ENCODE data around the gene TMEM95.

The TMEM95 gene

DNA sequence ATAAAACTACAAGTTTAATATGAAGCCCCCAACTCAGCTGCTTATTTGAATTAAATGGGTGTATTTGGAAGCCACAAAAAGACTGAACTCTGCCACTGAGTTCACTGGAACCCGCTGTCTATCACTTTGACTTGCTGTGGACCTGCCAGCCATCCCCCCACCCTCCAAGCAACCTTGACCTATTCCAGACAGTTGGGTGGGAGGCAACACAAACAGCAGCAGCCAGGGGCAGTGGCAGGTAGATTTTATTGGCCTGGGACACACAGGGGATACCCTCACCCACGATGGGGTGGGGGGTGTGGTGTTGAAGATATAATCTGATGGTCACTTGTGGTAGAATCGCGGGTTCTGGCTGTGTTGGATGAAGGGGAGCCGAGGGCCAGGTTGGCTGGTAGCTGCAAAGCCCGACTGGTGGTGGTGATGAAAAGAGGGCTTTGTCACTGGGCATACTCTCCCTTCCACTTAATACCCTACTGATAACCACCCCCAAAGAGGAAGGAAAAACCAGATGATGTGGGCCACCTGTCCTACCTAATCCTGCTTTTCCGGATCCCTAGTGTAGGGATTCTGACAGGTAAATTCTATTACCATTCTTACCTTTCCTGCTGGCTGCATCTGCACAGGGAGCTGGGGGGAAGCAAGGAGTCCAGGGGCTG is 42.4 kb upstream of the TMEM95 start:
- no peak overlapping the region for H3K27ac ChIP-seq
- TF ChIP-seq, protein P1, sequence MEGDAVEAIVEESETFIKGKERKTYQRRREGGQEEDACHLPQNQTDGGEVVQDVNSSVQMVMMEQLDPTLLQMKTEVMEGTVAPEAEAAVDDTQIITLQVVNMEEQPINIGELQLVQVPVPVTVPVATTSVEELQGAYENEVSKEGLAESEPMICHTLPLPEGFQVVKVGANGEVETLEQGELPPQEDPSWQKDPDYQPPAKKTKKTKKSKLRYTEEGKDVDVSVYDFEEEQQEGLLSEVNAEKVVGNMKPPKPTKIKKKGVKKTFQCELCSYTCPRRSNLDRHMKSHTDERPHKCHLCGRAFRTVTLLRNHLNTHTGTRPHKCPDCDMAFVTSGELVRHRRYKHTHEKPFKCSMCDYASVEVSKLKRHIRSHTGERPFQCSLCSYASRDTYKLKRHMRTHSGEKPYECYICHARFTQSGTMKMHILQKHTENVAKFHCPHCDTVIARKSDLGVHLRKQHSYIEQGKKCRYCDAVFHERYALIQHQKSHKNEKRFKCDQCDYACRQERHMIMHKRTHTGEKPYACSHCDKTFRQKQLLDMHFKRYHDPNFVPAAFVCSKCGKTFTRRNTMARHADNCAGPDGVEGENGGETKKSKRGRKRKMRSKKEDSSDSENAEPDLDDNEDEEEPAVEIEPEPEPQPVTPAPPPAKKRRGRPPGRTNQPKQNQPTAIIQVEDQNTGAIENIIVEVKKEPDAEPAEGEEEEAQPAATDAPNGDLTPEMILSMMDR (conservative IDR thresholded peaks at IDR 0.05) = no peak

- TF ChIP-seq, protein P1 (conservative IDR thresholded peaks at IDR 0.05) = no peak
- H3K27ac ChIP-seq = no peak overlapping the region
Observed at GRCh38 chr17:7313088-7313889, 41.7 kb upstream of the TMEM95 start.

- TF ChIP-seq, protein P1 (conservative IDR thresholded peaks at IDR 0.05) = no peak
- H3K27ac ChIP-seq = peak overlapping the region; percentile 85
Observed at GRCh38 chr17:7313890-7314718, 40.9 kb upstream of the TMEM95 start.

- peak within 1 kb of the TSS; percentile 85 for H3K27ac ChIP-seq
- TF ChIP-seq, protein P1 (conservative IDR thresholded peaks at IDR 0.05) = no peak
Observed at GRCh38 chr17:7314719-7315569, 40.0 kb upstream of the TMEM95 start, which contains the start of gene GPS2. TSS of gene GPS2 (minus strand) at chr17:7315360. CDS start at chr17:7315052, 308 bp downstream.

DNA sequence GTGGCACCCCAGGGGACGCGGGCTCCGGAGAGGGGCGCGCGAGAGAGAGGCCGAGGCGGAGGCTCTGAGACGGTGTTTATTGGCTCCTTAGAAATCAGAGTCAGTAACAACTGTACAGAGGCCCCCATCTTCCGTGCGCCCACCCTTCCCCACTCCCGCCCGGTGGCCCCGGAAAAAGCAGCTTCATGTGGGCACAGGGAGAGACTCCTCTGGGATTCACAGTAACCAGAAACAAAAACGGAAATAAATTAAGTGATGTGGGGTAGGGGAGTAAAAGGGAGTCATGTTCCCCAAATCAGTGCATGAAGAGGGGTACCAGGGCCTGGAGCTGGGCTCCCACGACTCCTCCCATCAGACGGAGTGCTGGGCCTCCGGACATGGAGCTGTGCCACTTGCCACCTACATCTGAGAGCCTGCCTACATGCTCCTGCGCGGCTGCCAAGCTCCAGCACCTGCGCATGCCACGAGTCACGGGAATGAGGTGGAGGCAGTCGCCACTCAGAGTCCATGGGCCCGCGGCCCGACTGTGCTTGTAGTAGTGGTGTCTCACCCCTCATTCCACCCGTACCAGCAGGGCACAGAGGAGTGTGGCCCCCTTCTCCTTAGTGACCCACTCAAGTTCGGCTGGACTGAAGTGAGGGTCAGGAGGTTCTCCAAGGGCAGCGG is 39.3 kb upstream of the TMEM95 start:
- H3K27ac ChIP-seq = peak overlapping the region; percentile 85
- TF ChIP-seq, protein P1 (conservative IDR thresholded peaks at IDR 0.05) = no peak

DNA sequence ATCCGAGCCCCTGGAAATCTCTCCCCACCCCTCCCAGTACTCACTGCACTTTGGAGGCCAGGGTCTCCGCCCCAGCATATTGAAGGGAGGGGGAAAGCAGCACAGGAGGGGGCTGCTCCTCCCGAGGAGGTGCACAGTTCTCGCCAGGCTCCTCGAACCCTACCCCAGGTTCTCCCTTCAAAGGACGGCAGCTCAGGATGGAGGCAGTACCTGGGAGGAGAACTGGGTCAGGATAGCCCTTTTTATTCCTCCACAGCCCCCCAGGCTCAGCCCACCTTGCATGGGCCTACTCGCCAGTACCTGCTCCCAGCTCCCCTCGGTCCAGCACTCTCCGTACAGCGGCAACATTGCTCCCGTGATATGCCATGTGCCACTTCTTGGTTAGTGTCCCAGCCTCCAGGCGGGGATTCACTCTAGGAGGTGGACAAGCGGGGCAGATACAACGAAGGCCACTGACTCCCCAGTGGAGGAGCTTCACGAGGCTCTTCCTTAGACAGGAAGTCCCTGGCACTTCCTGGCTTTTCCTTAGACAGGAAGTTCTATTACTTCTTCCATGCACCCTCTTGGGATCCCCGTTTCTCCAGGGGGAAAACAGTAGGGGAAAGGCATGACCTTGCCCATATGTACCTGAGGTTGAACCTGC is 37.7 kb upstream of the TMEM95 start:
- TF ChIP-seq, protein P1 (conservative IDR thresholded peaks at IDR 0.05) = no peak
- H3K27ac ChIP-seq = no peak overlapping the region

Measured in VCaP (cell line).